Mucosa of descending colon (tissue), 3 donors: Measurements from ENCODE around the gene NISCH. TPM values are rescaled to one million over a fixed set of nuclear protein-coding genes. Genes with fewer than 3 reads are reported as not detected.

Experiments
- ATAC-seq: fragments of 200-7000 bp; cut with Tn5 transposase; one replicate; pipeline ENCODE4 v1.9.1; 2020; ENCODE audit warnings: mild to moderate bottlenecking, moderate library complexity
- DNase-seq, 3 donors: peaks; one replicate each; pipeline ENCODE4 v3.0.0-alpha.2; 2020
- H3K36me3 ChIP-seq: fragments of 200-600 bp; one replicate; pipeline ENCODE4 v1.8.0; 2021; ENCODE audit warnings: low read depth, mild to moderate bottlenecking
- H3K4me1 ChIP-seq: fragments of 200-600 bp; one replicate; pipeline ENCODE4 v1.8.0; 2021; ENCODE audit warnings: low read depth, mild to moderate bottlenecking
- H3K4me3 ChIP-seq: fragments of 200-600 bp; one replicate; pipeline ENCODE4 v1.8.0; 2021; ENCODE audit warnings: mild to moderate bottlenecking
- H3K9me3 ChIP-seq: fragments of 200-600 bp; one replicate; pipeline ENCODE4 v1.8.0; 2021; ENCODE audit warnings: mild to moderate bottlenecking
- intact Hi-C, 2 donors: fragments of 100-400 bp; cut with DNase I in 1 of 2; cut with micrococcal nuclease in 1 of 2; formaldehyde crosslinking; loops; one replicate each; pipeline versions ENCODE4 v1.11.0 to v1.11.1; 2022; cut with DNase I, micrococcal nuclease
- total RNA-seq, 3 donors: library from RNA; stranded (reverse); fragmentation: NEBNext Ultra II Directional in 2 of 3; extraction: Animal tissue kit (Norgen Biotek cat#: 25700) in 2 of 3; gene quantifications; one replicate each; pipeline versions ENCODE4 v1.2.1 to v1.2.4, GENCODE V29; 2021 to 2023
- TF ChIP-seq, protein P1 (sequence below): fragments of 200-600 bp; IDR thresholded peaks from one replicate; pipeline ENCODE4 v1.8.0; 2022; ENCODE audit warnings: antibody characterized with exemption, mild to moderate bottlenecking
- donor health status: DM: no; HTN: no; CAD: no; lungs with moderate emphysema.
- donor health status: DM: no; HTN: no; CAD: no.
- donor health status: DM: no; HTN: yes; CAD: no.

The NISCH gene
- total RNA-seq, 3 donors from 2014 or later = 57.6 to 91.0 (median 72.1) TPM

DNA sequence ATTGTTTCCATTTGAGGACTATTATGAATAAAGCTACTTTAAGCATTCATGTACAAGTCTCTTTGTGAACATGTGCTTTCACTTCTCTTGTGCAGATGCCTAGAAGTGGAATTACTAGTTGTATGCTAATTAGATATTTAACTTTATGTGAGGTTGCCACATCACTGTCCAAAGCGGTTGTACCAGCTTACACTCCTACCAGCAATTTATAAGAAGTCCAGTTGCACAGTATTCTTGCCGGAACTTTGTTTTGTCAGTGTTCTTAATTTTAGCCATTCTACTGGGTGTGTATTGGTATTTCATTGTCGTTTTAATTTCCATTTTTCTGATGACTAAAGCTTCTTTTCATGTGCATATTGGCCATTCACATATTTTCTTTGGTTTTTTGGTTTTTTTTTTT lies 39.6 kb upstream of the NISCH start:
- intact Hi-C loops = no loop called here
- DNase-seq = no peak
- TF ChIP-seq, protein P1, sequence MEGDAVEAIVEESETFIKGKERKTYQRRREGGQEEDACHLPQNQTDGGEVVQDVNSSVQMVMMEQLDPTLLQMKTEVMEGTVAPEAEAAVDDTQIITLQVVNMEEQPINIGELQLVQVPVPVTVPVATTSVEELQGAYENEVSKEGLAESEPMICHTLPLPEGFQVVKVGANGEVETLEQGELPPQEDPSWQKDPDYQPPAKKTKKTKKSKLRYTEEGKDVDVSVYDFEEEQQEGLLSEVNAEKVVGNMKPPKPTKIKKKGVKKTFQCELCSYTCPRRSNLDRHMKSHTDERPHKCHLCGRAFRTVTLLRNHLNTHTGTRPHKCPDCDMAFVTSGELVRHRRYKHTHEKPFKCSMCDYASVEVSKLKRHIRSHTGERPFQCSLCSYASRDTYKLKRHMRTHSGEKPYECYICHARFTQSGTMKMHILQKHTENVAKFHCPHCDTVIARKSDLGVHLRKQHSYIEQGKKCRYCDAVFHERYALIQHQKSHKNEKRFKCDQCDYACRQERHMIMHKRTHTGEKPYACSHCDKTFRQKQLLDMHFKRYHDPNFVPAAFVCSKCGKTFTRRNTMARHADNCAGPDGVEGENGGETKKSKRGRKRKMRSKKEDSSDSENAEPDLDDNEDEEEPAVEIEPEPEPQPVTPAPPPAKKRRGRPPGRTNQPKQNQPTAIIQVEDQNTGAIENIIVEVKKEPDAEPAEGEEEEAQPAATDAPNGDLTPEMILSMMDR = no peak
- peaks cover 14% of the 10 kb centered on the region for H3K4me1 ChIP-seq
- ATAC-seq = no peak
- no peaks in the 10 kb centered on the region for H3K9me3 ChIP-seq
- H3K36me3 ChIP-seq = no peaks in the 10 kb centered on the region
- no peak overlapping the region for H3K4me3 ChIP-seq

DNA sequence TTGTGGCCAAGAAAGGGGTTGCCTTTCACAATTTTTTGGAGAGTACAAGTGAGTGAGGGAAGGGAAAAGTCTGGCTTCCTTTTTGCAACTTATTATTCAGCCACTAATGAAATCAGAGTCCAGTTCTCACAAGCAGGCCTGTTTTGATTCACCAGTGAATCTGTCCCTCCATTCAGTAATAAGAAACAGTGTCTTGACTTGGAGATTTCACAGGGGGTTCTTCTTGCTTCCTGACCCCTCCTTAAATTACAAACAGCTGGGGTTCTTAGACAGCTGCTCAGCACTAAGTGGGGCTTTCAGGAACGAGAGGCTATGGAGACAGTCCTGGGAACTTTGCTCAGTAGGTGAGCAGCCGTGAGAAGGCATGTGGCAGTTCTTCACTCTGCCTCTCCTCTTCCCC lies 35.0 kb upstream of the NISCH start:
- intact Hi-C loops = no loop called here

GRCh38 chr3:52422669-52423068 lies 32.7 kb upstream of the NISCH start:
- Histone ChIP-seq H3K4me1 (no peaks in the 10 kb centered on the region), H3K36me3 (no peaks in the 10 kb centered on the region), H3K9me3 (no peaks in the 10 kb centered on the region), H3K4me3 (no peak overlapping the region)
- DNase-seq (no peak), ATAC-seq (no peak)
- TF ChIP-seq, protein P1 = no peak
- intact Hi-C loops = no loop called here

More for the DNA sequence above, 35.0 kb upstream of the NISCH start:
- no peak overlapping the region for H3K4me3 ChIP-seq
- DNase-seq (no peak), ATAC-seq (no peak)
- TF ChIP-seq, protein P1 = no peak
- H3K36me3 ChIP-seq = no peaks in the 10 kb centered on the region
- H3K9me3 ChIP-seq = no peaks in the 10 kb centered on the region
- H3K4me1 ChIP-seq = no peaks in the 10 kb centered on the region

- TF ChIP-seq, protein P1 = no peak
Measured at GRCh38 chr3:52423173-52423572, 32.2 kb upstream of the NISCH start.

DNA sequence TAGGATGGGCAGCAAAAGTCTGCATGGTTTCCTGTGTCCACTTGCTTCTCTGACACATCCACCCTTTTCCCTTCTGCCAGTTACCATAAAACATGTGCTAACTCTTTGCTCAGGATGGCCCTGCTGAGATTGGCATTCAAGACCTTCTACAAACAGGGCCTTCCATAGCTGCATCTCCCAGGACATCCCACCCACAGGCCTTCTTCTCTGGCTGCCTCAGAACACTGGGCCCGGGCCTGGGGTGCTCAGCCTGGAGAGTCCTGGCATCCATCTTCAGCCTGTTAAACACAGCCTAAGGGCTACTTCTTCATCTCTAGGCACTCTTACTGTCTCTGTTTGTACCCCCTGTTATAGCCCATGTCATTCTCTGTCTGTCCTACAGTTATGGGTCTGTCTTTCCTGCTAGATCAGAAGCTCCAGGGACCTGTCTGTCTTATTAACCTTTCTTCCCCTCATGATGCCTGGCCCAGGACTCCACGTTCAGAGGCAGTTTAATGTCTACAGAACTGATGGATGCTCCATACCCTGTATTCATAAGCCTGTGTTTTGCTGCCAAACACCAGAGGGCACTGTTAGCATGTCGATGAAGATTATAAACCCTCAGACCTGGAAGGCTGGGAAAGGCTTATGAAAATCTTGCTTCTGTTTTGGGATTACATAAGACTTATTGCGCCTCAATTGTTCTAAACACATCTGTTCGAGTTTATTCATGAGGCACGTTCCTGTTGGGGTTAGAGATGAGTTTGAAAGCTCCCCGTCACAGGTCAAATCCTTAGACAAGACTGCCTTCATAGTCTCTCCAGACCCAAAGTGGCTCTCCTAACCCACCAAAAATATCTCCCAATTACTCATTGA lies 27.0 kb upstream of the NISCH start:
- peak; percentile 89 for ATAC-seq
- Histone ChIP-seq H3K4me1 (no peaks in the 10 kb centered on the region), H3K36me3 (no peaks in the 10 kb centered on the region), H3K9me3 (no peaks in the 10 kb centered on the region), H3K4me3 (no peak overlapping the region)
- TF ChIP-seq, protein P1 = peak; percentile 55
- DNase-seq = peak in 1 of 3 donors; percentile 79
- intact Hi-C loops = no loop called here

More at GRCh38 chr3:52423173-52423572, 32.2 kb upstream of the NISCH start:
- no peaks in the 10 kb centered on the region for H3K36me3 ChIP-seq
- ATAC-seq (peak; percentile 23), DNase-seq (no peak)
- no peak overlapping the region for H3K4me3 ChIP-seq
- intact Hi-C loops = no loop called here
- no peaks in the 10 kb centered on the region for H3K4me1 ChIP-seq
- no peaks in the 10 kb centered on the region for H3K9me3 ChIP-seq
